Measurements from ENCODE around the gene GLT1D1. TPM values are rescaled to one million over a fixed set of nuclear protein-coding genes. Genes with fewer than 3 reads are reported as not detected.

The GLT1D1 gene
- total and polyA plus RNA-seq, 8 donors: 0.13 to 1.3 (median 0.89) TPM; not detected in 4

DNA sequence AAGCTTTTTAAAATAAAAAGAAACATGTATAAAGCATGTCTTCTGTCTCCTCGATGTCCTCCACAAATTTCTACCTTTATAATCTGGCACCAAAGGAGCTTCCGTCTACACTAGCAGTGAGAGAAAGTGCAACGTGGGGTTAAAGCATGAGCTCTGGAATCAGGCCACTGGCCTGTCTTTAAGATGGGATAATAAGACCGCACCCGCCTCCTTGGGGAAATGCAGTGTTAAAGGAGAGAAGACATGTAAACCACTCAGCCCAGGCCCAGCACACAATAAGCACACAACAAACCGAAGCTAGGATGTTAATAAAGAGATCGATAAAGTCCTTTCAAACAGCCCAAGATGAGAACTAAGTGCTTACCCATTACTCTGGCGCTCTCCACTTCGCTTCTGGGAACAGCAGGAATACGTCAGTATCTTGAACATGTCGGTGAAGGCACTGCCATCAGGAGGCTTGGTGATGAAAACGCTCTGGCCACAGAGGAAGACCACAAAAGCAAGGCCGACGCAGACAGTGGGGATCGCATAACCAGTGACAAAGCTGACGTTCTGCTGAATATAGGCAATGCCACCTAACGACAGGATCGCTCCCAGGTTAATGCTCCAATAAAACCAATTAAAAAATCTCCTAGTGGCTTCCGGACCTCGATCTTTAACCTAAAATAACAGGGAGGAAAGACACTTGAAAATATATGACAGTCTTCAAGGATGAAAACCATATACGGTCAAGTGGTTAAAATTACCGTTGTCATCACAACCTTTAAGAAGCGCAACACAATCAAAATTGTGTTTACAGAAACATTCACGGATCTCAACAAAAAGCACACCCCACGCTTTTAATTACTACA lies 38.6 kb upstream of the GLT1D1 start:
- DNase-seq: peak in 1 of 2 donors; percentile 5
- Histone ChIP-seq H3K36me3 (peaks cover 7 to 24% (median 21%) of the 10 kb centered on the region in 4 donors), H3K9me3 (no peaks in the 10 kb centered on the region), H3K4me3 (no peak overlapping the region), H3K27me3 (no peaks in the 10 kb centered on the region), H3K27ac (peak overlapping the region in 1 of 5 donors; percentile 1), H3K4me1 (peaks cover 30 to 85% (median 45%) of the 10 kb centered on the region in 4 donors)
- WGBS, 5 donors: 94 to 97% (median 95%) methylated on average over 25 of the region's 25 CpGs
- TF ChIP-seq POLR2A (IDR thresholded peaks at IDR 0.05): no peak
- TF ChIP-seq, protein P1, sequence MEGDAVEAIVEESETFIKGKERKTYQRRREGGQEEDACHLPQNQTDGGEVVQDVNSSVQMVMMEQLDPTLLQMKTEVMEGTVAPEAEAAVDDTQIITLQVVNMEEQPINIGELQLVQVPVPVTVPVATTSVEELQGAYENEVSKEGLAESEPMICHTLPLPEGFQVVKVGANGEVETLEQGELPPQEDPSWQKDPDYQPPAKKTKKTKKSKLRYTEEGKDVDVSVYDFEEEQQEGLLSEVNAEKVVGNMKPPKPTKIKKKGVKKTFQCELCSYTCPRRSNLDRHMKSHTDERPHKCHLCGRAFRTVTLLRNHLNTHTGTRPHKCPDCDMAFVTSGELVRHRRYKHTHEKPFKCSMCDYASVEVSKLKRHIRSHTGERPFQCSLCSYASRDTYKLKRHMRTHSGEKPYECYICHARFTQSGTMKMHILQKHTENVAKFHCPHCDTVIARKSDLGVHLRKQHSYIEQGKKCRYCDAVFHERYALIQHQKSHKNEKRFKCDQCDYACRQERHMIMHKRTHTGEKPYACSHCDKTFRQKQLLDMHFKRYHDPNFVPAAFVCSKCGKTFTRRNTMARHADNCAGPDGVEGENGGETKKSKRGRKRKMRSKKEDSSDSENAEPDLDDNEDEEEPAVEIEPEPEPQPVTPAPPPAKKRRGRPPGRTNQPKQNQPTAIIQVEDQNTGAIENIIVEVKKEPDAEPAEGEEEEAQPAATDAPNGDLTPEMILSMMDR (IDR thresholded peaks at IDR 0.05): no peak
- TF ChIP-seq EP300 (IDR thresholded peaks at IDR 0.05): no peak
- TF ChIP-seq POLR2AphosphoS5 (IDR thresholded peaks at IDR 0.05): no peak
- intact Hi-C loops (cut with DNase I; ENCODE audit: low total_unique reads): no loop called here

DNA sequence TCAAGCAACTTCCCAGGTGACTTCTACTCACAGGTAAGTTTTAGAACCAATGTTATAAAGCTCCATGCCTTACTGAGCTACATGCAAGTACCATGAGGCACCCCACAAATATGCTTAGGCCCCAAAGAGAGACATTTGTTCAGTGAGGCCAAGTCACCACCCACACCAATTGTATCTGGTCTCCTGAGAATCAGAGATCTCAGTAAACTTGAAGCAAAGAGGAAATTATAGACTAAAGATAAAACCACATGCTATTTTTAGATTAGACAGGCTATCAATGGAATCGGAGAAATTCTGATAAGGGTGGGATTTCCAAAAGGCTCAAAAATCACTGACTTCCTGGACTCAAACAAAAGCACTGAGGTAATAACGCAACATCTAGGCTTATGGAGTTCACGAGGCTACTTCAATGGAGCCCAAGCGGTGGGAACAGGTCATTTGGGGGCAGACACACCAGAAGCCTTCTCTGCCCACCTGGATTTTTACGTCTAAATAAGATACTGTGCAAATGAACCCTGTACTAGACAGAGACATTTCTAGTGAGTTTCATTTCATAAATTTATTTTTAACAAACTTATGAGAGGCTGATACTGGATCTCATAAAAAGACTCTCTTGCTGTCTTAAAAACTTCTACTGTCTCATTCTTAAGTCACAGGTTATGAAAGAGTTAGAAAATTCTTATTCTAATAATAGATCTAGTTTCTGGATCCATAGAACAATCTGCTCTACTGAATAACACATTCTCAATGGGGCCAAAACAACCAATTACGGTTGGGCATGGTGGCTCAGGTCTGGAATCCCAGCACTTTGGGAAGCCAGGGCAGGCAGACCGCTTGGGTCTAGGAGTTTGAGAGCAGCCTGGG lies 37.3 kb upstream of the GLT1D1 start:
- no peaks in the 10 kb centered on the region for H3K27me3 ChIP-seq
- WGBS, 5 donors: 72 to 82% (median 77%) methylated on average over 7 of the region's 7 CpGs
- intact Hi-C loops (cut with DNase I; ENCODE audit: low total_unique reads): no loop called here

DNA sequence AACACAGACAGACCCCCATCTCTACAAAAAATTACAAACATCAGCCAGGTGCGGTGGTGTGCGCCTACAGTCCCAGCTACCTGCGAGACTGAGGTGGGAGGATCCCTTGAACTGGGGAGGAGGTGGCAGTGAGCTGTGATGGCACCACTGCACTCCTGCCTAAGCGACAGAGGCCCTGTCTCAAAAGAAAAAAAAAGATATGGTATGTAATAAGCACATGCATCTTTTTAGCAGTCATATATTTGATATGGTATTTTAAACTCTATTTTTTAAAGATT lies 36.7 kb upstream of the GLT1D1 start:
- intact Hi-C loops (cut with DNase I; ENCODE audit: low total_unique reads): no loop called here
- Histone ChIP-seq H3K4me3 (no peak overlapping the region), H3K27me3 (no peaks in the 10 kb centered on the region), H3K4me1 (peaks cover 29 to 85% (median 46%) of the 10 kb centered on the region in 4 donors), H3K36me3 (peaks cover 7 to 29% (median 26%) of the 10 kb centered on the region in 4 donors), H3K27ac (peak overlapping the region in 2 of 5 donors; percentile 50 to 96), H3K9me3 (no peaks in the 10 kb centered on the region)
- WGBS, 5 donors: 91 to 99% (median 97%) methylated on average over 4 of the region's 4 CpGs
- no peak for DNase-seq
- TF ChIP-seq POLR2A (IDR thresholded peaks at IDR 0.05) (no peak), EP300 (IDR thresholded peaks at IDR 0.05) (no peak), POLR2AphosphoS5 (IDR thresholded peaks at IDR 0.05) (no peak)
- TF ChIP-seq, protein P1 (IDR thresholded peaks at IDR 0.05): no peak

More for the DNA sequence above, 37.3 kb upstream of the GLT1D1 start:
- H3K27ac ChIP-seq: peak overlapping the region in 2 of 5 donors; percentile 50 to 96
- no peak for DNase-seq
- TF ChIP-seq, protein P1 (IDR thresholded peaks at IDR 0.05): no peak
- TF ChIP-seq POLR2AphosphoS5 (IDR thresholded peaks at IDR 0.05) (no peak), EP300 (IDR thresholded peaks at IDR 0.05) (no peak), POLR2A (IDR thresholded peaks at IDR 0.05) (no peak)
- peaks cover 27 to 85% (median 44%) of the 10 kb centered on the region in 4 donors for H3K4me1 ChIP-seq
- no peaks in the 10 kb centered on the region for H3K9me3 ChIP-seq
- no peak overlapping the region for H3K4me3 ChIP-seq
- H3K36me3 ChIP-seq: peaks cover 7 to 25% (median 24%) of the 10 kb centered on the region in 4 donors
